WTC11 (cell line): ENCODE measurements around the gene DMD. TPM values are rescaled to one million over a fixed set of nuclear protein-coding genes. Genes with fewer than 3 reads are reported as not detected.

Experiments used
- ATAC-seq: fragments of 200-7000 bp; cut with Tn5 transposase; 2 replicates; pipeline ENCODE4 v1.10.0; 2021; ENCODE audit warnings: mild to moderate bottlenecking, moderate library complexity
- CTCF ChIA-PET: fragments of 300-600 bp; sonication (Branson Sonifier 250); formaldehyde crosslinking; loops from one replicate; lab custom pipeline; 2021; ENCODE audit warnings: antibody characterized with exemption; lab: Charles Lee
- POLR2A ChIA-PET: fragments of 350-600 bp; sonication (Branson Sonifier 250); formaldehyde crosslinking; loops from one replicate; lab custom pipeline; 2021; ENCODE audit warnings: antibody characterized with exemption; lab: Charles Lee
- DNase-seq: peaks from one replicate; pipeline ENCODE4 v3.0.0; 2021; ENCODE audit warnings: low spot score
- H3K27ac Mint-ChIP-seq: 2 replicates; pipeline ENCODE4 v1.8.0; 2021; ENCODE audit warnings: mixed read lengths
- H3K27me3 Mint-ChIP-seq: 2 replicates; pipeline ENCODE4 v1.8.0; 2021; ENCODE audit warnings: low read depth, mild to moderate bottlenecking, moderate library complexity, mixed read lengths
- H3K36me3 Mint-ChIP-seq: 2 replicates; pipeline ENCODE4 v1.8.0; 2021; ENCODE audit warnings: mixed read lengths
- H3K4me1 Mint-ChIP-seq: 2 replicates; pipeline ENCODE4 v1.8.0; 2022; ENCODE audit warnings: mixed read lengths
- H3K4me3 Mint-ChIP-seq: 2 replicates; pipeline ENCODE4 v1.8.0; 2021; ENCODE audit warnings: mild to moderate bottlenecking, moderate library complexity, mixed read lengths
- H3K9me3 Mint-ChIP-seq: 2 replicates; pipeline ENCODE4 v1.8.0; 2021; ENCODE audit warnings: mixed read lengths
- ATF3 ChIP-seq: sonication (generic); formaldehyde crosslinking; conservative IDR thresholded peaks from 2 replicates; pipeline ENCODE4 v1.8.1; 2022; ENCODE audit warnings: mild to moderate bottlenecking, missing genetic modification reagents
- CREB1 ChIP-seq: sonication (generic); formaldehyde crosslinking; IDR thresholded peaks from 2 replicates; pipeline ENCODE4 v1.8.0; 2023; ENCODE audit warnings: mild to moderate bottlenecking, missing genetic modification reagents
- CREM ChIP-seq: sonication (generic); formaldehyde crosslinking; IDR thresholded peaks from 2 replicates; pipeline ENCODE4 v1.8.1; 2022; ENCODE audit warnings: mild to moderate bottlenecking, missing genetic modification reagents, moderate library complexity
- CTCF ChIP-seq: fragments of 200-600 bp; IDR thresholded peaks from 2 replicates; pipeline ENCODE4 v1.8.0; 2022; ENCODE audit warnings: antibody characterized with exemption
- E2F4 ChIP-seq: sonication (generic); formaldehyde crosslinking; IDR thresholded peaks from 2 replicates; pipeline ENCODE4 v1.8.1; 2022; ENCODE audit warnings: low read depth, mild to moderate bottlenecking, moderate library complexity, missing genetic modification reagents, borderline replicate concordance
- E2F5 ChIP-seq: sonication (generic); formaldehyde crosslinking; IDR thresholded peaks from 2 replicates; pipeline ENCODE4 v1.8.1; 2022; ENCODE audit warnings: mild to moderate bottlenecking, moderate library complexity, missing genetic modification reagents
- ELF4 ChIP-seq: sonication (generic); formaldehyde crosslinking; IDR thresholded peaks from 2 replicates; pipeline ENCODE4 v1.8.1; 2022; ENCODE audit warnings: low read depth, mild to moderate bottlenecking, moderate library complexity, missing genetic modification reagents
- EMX1 ChIP-seq: fragments of 250-450 bp; sonication (Bioruptor Pico); IDR thresholded peaks from 2 replicates; pipeline ENCODE4 v1.8.0; 2021; ENCODE audit warnings: mild to moderate bottlenecking
- FOXJ3 ChIP-seq: sonication (generic); formaldehyde crosslinking; IDR thresholded peaks from 2 replicates; pipeline ENCODE4 v1.9.0; 2021; ENCODE audit warnings: missing genetic modification reagents, mild to moderate bottlenecking, borderline replicate concordance
- HMGA2 ChIP-seq: fragments of 250-450 bp; sonication (Bioruptor Pico); IDR thresholded peaks from 2 replicates; pipeline ENCODE4 v1.4.0; 2021; ENCODE audit warnings: mild to moderate bottlenecking, moderate library complexity
- HMGXB4 ChIP-seq: sonication (generic); formaldehyde crosslinking; IDR thresholded peaks from 2 replicates; pipeline ENCODE4 v1.8.1; 2023; ENCODE audit warnings: mild to moderate bottlenecking, moderate library complexity, missing genetic modification reagents
- MXD4 ChIP-seq: fragments of 250-450 bp; sonication (Bioruptor Pico); IDR thresholded peaks from 2 replicates; pipeline ENCODE4 v1.8.0; 2021; ENCODE audit warnings: mild to moderate bottlenecking, moderate library complexity, borderline replicate concordance
- NFATC4 ChIP-seq: fragments of 250-450 bp; sonication (Bioruptor Pico); IDR thresholded peaks from 2 replicates; pipeline ENCODE4 v1.9.0; 2021; ENCODE audit warnings: mild to moderate bottlenecking
- NR1H2 ChIP-seq: sonication (generic); formaldehyde crosslinking; IDR thresholded peaks from 2 replicates; pipeline ENCODE4 v1.9.0; 2021; ENCODE audit warnings: mild to moderate bottlenecking, moderate library complexity, missing genetic modification reagents
- NR2C2 ChIP-seq: sonication (generic); formaldehyde crosslinking; IDR thresholded peaks from 2 replicates; pipeline ENCODE4 v1.8.0; 2022; ENCODE audit warnings: mild to moderate bottlenecking, missing genetic modification reagents
- NR3C1 ChIP-seq: sonication (generic); formaldehyde crosslinking; conservative IDR thresholded peaks from 2 replicates; pipeline ENCODE4 v1.8.1; 2023; ENCODE audit warnings: low read depth, mild to moderate bottlenecking, missing genetic modification reagents
- SMAD3 ChIP-seq: sonication (generic); formaldehyde crosslinking; IDR thresholded peaks from 2 replicates; pipeline ENCODE4 v1.8.0; 2022; ENCODE audit warnings: missing genetic modification reagents, mild to moderate bottlenecking, borderline replicate concordance
- SMAD4 ChIP-seq: sonication (generic); formaldehyde crosslinking; IDR thresholded peaks from 2 replicates; pipeline ENCODE4 v1.8.0; 2022; ENCODE audit warnings: mild to moderate bottlenecking, missing genetic modification reagents
- SP1 ChIP-seq: sonication (generic); formaldehyde crosslinking; conservative IDR thresholded peaks from 2 replicates; pipeline ENCODE4 v1.8.1; 2022; ENCODE audit warnings: missing genetic modification reagents
- ZMAT4 ChIP-seq: fragments of 250-450 bp; sonication (Bioruptor Pico); IDR thresholded peaks from 2 replicates; pipeline ENCODE4 v1.9.0; 2021; ENCODE audit warnings: mild to moderate bottlenecking
- ZNF138 ChIP-seq: sonication (generic); formaldehyde crosslinking; conservative IDR thresholded peaks from 2 replicates; pipeline ENCODE4 v1.8.1; 2022; ENCODE audit warnings: mild to moderate bottlenecking, moderate library complexity, missing genetic modification reagents
- ZNF232 ChIP-seq: sonication (generic); formaldehyde crosslinking; IDR thresholded peaks from 2 replicates; pipeline ENCODE4 v1.8.0; 2022; ENCODE audit warnings: mild to moderate bottlenecking, missing genetic modification reagents
- ZNF263 ChIP-seq: sonication (generic); formaldehyde crosslinking; IDR thresholded peaks from 2 replicates; pipeline ENCODE4 v1.8.1; 2022; ENCODE audit warnings: low read depth, mild to moderate bottlenecking, moderate library complexity, missing genetic modification reagents
- ZNF396 ChIP-seq: fragments of 250-450 bp; sonication (Bioruptor Pico); IDR thresholded peaks from 2 replicates; pipeline ENCODE4 v1.8.0; 2021; ENCODE audit warnings: mild to moderate bottlenecking, moderate library complexity, borderline replicate concordance
- ZNF416 ChIP-seq: fragments of 250-450 bp; sonication (Bioruptor Pico); IDR thresholded peaks from 2 replicates; pipeline ENCODE4 v1.9.0; 2021; ENCODE audit warnings: mild to moderate bottlenecking, inconsistent platforms
- ZNF423 ChIP-seq: fragments of 250-450 bp; sonication (Bioruptor Pico); IDR thresholded peaks from 2 replicates; pipeline ENCODE4 v2.1.2; 2022; ENCODE audit warnings: mild to moderate bottlenecking, moderate library complexity
- ZNF425 ChIP-seq: fragments of 250-450 bp; sonication (Bioruptor Pico); conservative IDR thresholded peaks from 2 replicates; pipeline ENCODE4 v1.9.0; 2021; ENCODE audit warnings: mild to moderate bottlenecking
- total RNA-seq: library from RNA; stranded (reverse); gene quantifications from 3 replicates; pipeline ENCODE4 v1.2.3, GENCODE V29; 2021

The DMD gene
- total RNA-seq, 1 experiment from 2014 or later, result 9.1 TPM

GRCh38 chrX:32533848-32534247 lies 677.5 kb downstream of the DMD start (continued):
- TF ChIP-seq FOXJ3 (no peak), ZNF416 (CRISPR knock-in tag) (no peak), HMGA2 (no peak), ZMAT4 (no peak), NFATC4 (CRISPR knock-in tag) (no peak), ZNF396 (no peak)

- DNase-seq (no peak), ATAC-seq (no peak)
- Mint-ChIP-seq H3K36me3 (no peaks in the 10 kb centered on the region), H3K4me1 (peaks cover 17% of the 10 kb centered on the region), H3K4me3 (no peak overlapping the region), H3K27ac (no peak overlapping the region), H3K27me3 (no peaks in the 10 kb centered on the region), H3K9me3 (peaks cover 11% of the 10 kb centered on the region)
- ChIA-PET CTCF (no interaction called here), POLR2A (no interaction called here)
- TF ChIP-seq EMX1 (CRISPR knock-in tag) (no peak), NR3C1 (CRISPR knock-in tag) (no peak), CTCF (no peak), E2F5 (CRISPR knock-in tag) (no peak), HMGXB4 (CRISPR knock-in tag) (no peak), SMAD4 (CRISPR knock-in tag) (no peak), ZNF263 (no peak), ZNF138 (CRISPR knock-in tag) (no peak), ZNF425 (CRISPR knock-in tag) (no peak)
Measured at GRCh38 chrX:32532262-32532661, 679.1 kb downstream of the DMD start.

- ATAC-seq (no peak), DNase-seq (no peak)
- H3K27me3 Mint-ChIP-seq, result no peaks in the 10 kb centered on the region
- ChIA-PET POLR2A (no interaction called here), CTCF (interaction anchor here (0.8 to 0.9 kb wide), 3 partner anchors 28 to 242 kb away, joined by 3 read pairs; no protein-coding TSS in a partner anchor)
- H3K9me3 Mint-ChIP-seq, result peaks cover 11% of the 10 kb centered on the region
- no peaks in the 10 kb centered on the region for H3K36me3 Mint-ChIP-seq
- no peak overlapping the region for H3K27ac Mint-ChIP-seq
- H3K4me1 Mint-ChIP-seq, result peaks cover 12% of the 10 kb centered on the region
- no peak overlapping the region for H3K4me3 Mint-ChIP-seq
- TF ChIP-seq NR1H2 (CRISPR knock-in tag) (no peak), CREB1 (CRISPR knock-in tag) (no peak), CREM (CRISPR knock-in tag) (no peak), ELF4 (no peak), SMAD4 (CRISPR knock-in tag) (no peak), ZNF232 (no peak), E2F4 (CRISPR knock-in tag) (no peak), MXD4 (no peak), NR2C2 (no peak), ATF3 (no peak), SP1 (CRISPR knock-in tag) (no peak), ZNF423 (no peak), SMAD3 (no peak)
Measured at GRCh38 chrX:32530802-32531403, 680.4 kb downstream of the DMD start.
